ENCODE results near the gene GLIS1. TPM values are rescaled to one million over a fixed set of nuclear protein-coding genes. Genes with fewer than 3 reads are reported as not detected.
A peak's percentile ranks its signal among the peaks of the same experiment; 100 is the strongest.

GLIS1 gene
- total RNA-seq, 1 donor: 2.9 TPM

GRCh38 chr1:53615101-53615500 is 123.9 kb downstream of the GLIS1 start:
- Histone ChIP-seq H3K4me2 (ENCODE audit: insufficient read depth, low read length) (no peak overlapping the region), H3K27ac (ENCODE audit: low read depth, low read length) (no peak overlapping the region), H3K79me2 (ENCODE audit: insufficient read depth, low read length) (no peaks in the 10 kb centered on the region), H3K4me3 (ENCODE audit: insufficient read depth, low read length) (no peak overlapping the region), H3K27me3 (ENCODE audit: insufficient read depth, low read length) (no peaks in the 10 kb centered on the region), H3K9me3 (ENCODE audit: low read depth, low read length) (no peaks in the 10 kb centered on the region), H4K20me1 (ENCODE audit: insufficient read depth, low read length) (peaks cover 24% of the 10 kb centered on the region), H3K4me1 (ENCODE audit: insufficient read depth, low read length) (peaks cover 9% of the 10 kb centered on the region), H3K36me3 (ENCODE audit: insufficient read depth, low read length) (no peaks in the 10 kb centered on the region), H2AFZ (ENCODE audit: low read length) (no peak overlapping the region)
- TF ChIP-seq CTCF (IDR thresholded peaks at IDR 0.05; ENCODE audit: extremely low read depth, low read depth, low read length): no peak
- DNase-seq (ENCODE audit: insufficient read length, low spot score, missing footprints): peak; percentile 17

DNA sequence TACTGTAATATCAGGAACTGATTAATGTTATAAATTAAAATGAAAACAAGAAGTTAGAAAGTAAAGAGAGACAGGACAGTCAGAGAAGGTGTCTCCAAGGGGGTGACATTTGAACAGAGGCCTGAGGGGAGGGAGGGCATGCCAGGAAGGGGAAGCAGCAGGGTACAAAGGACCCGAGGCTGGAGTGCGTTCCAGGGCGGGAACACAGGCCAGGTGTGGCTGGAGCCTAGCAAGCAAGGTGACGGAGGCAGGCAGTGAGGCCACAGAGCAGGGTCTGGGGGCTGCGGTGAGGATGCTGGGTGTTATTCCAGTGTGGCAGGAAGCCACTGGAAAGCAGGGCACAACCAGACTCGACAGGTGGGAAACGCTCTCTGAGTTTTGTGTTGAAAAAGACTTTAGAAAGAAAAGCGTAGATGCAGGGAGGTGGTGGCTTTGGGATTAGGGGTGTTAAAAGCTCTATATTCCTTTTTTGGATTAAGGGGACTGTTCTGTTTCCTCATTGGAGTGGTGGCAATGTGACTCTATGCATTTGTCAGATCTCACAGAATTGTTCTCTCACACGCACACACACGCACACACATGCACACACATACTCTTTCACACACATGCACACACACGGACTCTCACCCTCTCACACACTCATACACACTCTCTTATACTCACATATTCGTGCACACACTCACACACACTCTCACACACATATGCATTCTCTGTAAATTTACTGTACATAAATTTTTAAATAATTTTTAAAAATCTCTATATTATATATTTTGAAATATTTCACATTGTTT is 124.5 kb downstream of the GLIS1 start:
- no peak for TF ChIP-seq CTCF (IDR thresholded peaks at IDR 0.05; ENCODE audit: extremely low read depth, low read depth, low read length)
- peaks cover 17% of the 10 kb centered on the region for H4K20me1 ChIP-seq (ENCODE audit: insufficient read depth, low read length)

DNA sequence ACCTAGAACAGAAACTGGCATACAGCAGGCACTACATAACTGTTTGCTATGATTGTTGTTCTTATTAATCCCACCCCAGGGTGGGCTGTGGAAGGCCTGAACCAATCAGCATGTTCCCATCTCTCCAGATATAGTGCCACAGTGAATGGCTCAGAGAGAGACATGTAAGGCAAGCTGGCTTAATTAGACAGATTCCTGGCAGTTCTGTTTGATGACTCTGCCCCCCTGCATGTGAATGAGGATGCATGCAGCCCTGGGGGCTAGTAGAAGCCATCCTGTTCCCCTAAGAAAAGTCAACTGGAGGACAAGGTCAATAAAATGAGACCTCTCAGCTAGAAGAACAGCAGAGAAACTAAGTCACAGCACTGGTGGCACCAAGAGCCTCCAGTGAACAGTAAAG is 130.3 kb downstream of the GLIS1 start:
- no peaks in the 10 kb centered on the region for H3K36me3 ChIP-seq (ENCODE audit: insufficient read depth, low read length)
- DNase-seq (ENCODE audit: insufficient read length, low spot score, missing footprints): no peak
- no peaks in the 10 kb centered on the region for H3K9me3 ChIP-seq (ENCODE audit: low read depth, low read length)
- no peaks in the 10 kb centered on the region for H3K27me3 ChIP-seq (ENCODE audit: insufficient read depth, low read length)
- peaks cover 33% of the 10 kb centered on the region for H4K20me1 ChIP-seq (ENCODE audit: insufficient read depth, low read length)
- H2AFZ ChIP-seq (ENCODE audit: low read length): no peak overlapping the region
- H3K4me1 ChIP-seq (ENCODE audit: insufficient read depth, low read length): no peaks in the 10 kb centered on the region
- H3K79me2 ChIP-seq (ENCODE audit: insufficient read depth, low read length): no peaks in the 10 kb centered on the region
- H3K4me2 ChIP-seq (ENCODE audit: insufficient read depth, low read length): no peak overlapping the region
- H3K27ac ChIP-seq (ENCODE audit: low read depth, low read length): no peak overlapping the region
- H3K4me3 ChIP-seq (ENCODE audit: insufficient read depth, low read length): no peak overlapping the region
- no peak for TF ChIP-seq CTCF (IDR thresholded peaks at IDR 0.05; ENCODE audit: extremely low read depth, low read depth, low read length)

More for the DNA sequence above, 124.5 kb downstream of the GLIS1 start:
- Histone ChIP-seq H3K4me2 (ENCODE audit: insufficient read depth, low read length) (no peak overlapping the region), H3K27ac (ENCODE audit: low read depth, low read length) (no peak overlapping the region), H3K4me3 (ENCODE audit: insufficient read depth, low read length) (no peak overlapping the region), H3K27me3 (ENCODE audit: insufficient read depth, low read length) (no peaks in the 10 kb centered on the region), H3K9me3 (ENCODE audit: low read depth, low read length) (no peaks in the 10 kb centered on the region), H3K79me2 (ENCODE audit: insufficient read depth, low read length) (no peaks in the 10 kb centered on the region), H3K36me3 (ENCODE audit: insufficient read depth, low read length) (no peaks in the 10 kb centered on the region), H2AFZ (ENCODE audit: low read length) (no peak overlapping the region), H3K4me1 (ENCODE audit: insufficient read depth, low read length) (peaks cover 9% of the 10 kb centered on the region)
- DNase-seq (ENCODE audit: insufficient read length, low spot score, missing footprints): peak; percentile 38

- H4K20me1 ChIP-seq (ENCODE audit: insufficient read depth, low read length): peaks cover 37% of the 10 kb centered on the region
Measured at GRCh38 chr1:53608071-53608470, 130.9 kb downstream of the GLIS1 start.

More at GRCh38 chr1:53608071-53608470, 130.9 kb downstream of the GLIS1 start:
- no peak overlapping the region for H2AFZ ChIP-seq (ENCODE audit: low read length)
- H3K4me3 ChIP-seq (ENCODE audit: insufficient read depth, low read length): no peak overlapping the region
- H3K27me3 ChIP-seq (ENCODE audit: insufficient read depth, low read length): no peaks in the 10 kb centered on the region
- no peaks in the 10 kb centered on the region for H3K79me2 ChIP-seq (ENCODE audit: insufficient read depth, low read length)
- H3K4me2 ChIP-seq (ENCODE audit: insufficient read depth, low read length): no peak overlapping the region
- no peaks in the 10 kb centered on the region for H3K9me3 ChIP-seq (ENCODE audit: low read depth, low read length)
- no peaks in the 10 kb centered on the region for H3K4me1 ChIP-seq (ENCODE audit: insufficient read depth, low read length)
- no peaks in the 10 kb centered on the region for H3K36me3 ChIP-seq (ENCODE audit: insufficient read depth, low read length)
- no peak for TF ChIP-seq CTCF (IDR thresholded peaks at IDR 0.05; ENCODE audit: extremely low read depth, low read depth, low read length)
- no peak for DNase-seq (ENCODE audit: insufficient read length, low spot score, missing footprints)
- no peak overlapping the region for H3K27ac ChIP-seq (ENCODE audit: low read depth, low read length)

All from osteoblast (primary cell).